Subcutaneous adipose tissue (tissue), 4 donors: ENCODE measurements around the gene PARVB. TPM values are rescaled to one million over a fixed set of nuclear protein-coding genes. Genes with fewer than 3 reads are reported as not detected.

Experiments
- total RNA-seq, 4 donors: library from RNA; depleted of rRNA; stranded (reverse); fragments of >200 nt; gene quantifications; one replicate each; pipeline ENCODE4 v1.1.0, GENCODE V29; 2016
- TF ChIP-seq, protein P1 (sequence below): fragments of 450-650 bp; IDR thresholded peaks from one replicate; pipeline ENCODE4 v1.5.1; 2016; ENCODE audit warnings: low read depth, mild to moderate bottlenecking, control low read depth, antibody characterized with exemption, moderate library complexity

Gene PARVB
- total RNA-seq, 4 donors from 2014 or later = 47.8 to 175 (median 52.8) TPM

GRCh38 chr22:44117746-44118145 lies 93.6 kb downstream of the PARVB start:
- TF ChIP-seq, protein P1, sequence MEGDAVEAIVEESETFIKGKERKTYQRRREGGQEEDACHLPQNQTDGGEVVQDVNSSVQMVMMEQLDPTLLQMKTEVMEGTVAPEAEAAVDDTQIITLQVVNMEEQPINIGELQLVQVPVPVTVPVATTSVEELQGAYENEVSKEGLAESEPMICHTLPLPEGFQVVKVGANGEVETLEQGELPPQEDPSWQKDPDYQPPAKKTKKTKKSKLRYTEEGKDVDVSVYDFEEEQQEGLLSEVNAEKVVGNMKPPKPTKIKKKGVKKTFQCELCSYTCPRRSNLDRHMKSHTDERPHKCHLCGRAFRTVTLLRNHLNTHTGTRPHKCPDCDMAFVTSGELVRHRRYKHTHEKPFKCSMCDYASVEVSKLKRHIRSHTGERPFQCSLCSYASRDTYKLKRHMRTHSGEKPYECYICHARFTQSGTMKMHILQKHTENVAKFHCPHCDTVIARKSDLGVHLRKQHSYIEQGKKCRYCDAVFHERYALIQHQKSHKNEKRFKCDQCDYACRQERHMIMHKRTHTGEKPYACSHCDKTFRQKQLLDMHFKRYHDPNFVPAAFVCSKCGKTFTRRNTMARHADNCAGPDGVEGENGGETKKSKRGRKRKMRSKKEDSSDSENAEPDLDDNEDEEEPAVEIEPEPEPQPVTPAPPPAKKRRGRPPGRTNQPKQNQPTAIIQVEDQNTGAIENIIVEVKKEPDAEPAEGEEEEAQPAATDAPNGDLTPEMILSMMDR = no peak

DNA sequence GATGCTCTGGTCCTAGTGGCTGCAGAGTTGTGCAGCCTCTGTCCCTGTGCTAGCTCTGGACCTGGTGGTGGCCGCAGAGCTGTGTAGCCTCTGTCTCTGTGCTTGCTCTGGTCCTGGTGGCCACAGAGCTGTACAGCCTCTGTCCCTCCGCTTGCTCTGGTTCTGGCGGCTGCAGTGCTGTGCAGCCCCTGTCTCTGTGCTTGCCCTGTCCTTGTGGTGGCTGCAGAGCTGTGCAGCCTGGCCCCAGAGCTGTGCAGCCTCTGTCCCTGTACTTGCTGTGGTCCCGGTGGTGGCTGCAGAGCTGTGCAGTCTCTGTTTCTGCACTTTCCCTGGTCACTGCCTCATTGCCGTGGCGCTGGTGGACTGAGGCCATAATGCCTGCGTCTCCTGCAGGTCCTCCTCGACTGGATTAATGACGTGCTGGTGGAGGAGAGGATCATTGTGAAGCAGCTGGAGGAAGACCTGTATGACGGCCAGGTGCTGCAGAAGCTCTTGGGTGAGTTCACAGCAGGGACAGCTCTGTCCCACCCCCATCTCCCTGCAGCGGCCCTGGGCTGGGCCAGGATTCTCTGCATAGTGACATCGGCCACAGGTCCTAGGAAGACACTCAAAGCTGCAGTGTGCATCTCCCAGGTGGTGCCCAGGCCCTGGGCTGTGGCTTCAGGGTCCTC lies 94.7 kb downstream of the PARVB start:
- TF ChIP-seq, protein P1 = no peak

DNA sequence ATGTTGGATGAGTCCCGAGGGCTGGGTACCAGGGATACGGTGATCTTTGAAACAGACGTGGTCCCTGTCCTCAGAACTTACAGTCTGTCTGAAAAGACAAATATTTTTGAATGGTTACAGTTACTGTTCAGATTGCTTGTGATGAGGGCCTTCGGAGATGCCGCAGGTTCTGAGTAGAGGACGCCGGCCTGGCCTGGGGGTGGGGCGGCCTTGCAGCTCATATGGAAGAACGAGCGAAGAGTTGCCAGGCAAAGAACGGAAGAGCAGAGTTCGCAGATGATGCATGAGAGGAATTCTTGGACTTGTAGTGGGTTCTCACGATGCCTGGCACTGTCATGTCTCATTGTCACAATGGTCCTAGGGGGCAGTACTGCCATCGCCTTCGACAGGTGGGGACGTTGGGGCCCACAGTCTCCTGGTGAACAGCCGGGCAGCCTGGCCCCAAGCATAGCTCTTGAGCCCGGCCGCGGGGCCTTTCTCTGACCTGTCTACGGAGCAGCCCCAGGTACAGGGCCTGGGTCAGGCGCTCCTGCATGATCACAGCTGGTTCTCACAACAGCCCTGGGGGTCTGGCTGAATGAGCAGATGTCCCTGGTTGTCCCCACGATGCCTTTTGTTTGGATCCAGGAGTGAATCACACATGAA lies 95.7 kb downstream of the PARVB start:
- TF ChIP-seq, protein P1 = no peak

- TF ChIP-seq, protein P1 = no peak
These were observed 96.2 kb downstream of the PARVB start for GRCh38 chr22:44120314-44120704.

DNA sequence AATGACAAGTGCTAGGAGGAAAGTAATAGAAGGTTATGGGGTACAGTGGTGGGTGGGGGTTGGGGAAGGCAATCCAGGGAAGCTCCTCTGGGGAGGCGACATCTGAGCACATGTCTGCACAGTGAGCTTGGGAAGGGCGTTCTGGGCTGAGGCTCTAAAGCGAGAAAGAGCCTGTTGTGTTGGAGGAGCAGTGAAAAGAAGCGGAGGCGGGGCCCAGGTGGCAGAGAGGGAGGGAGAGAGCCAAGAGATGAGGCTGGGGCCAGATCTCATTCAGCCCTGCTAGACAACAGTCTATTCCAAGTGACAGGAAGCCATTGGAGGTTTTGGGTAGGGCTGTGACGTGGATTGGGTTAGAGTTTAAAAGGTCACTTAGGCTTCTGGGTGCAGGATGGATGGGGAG lies 101.3 kb downstream of the PARVB start:
- TF ChIP-seq, protein P1 = no peak

GRCh38 chr22:44126807-44127206 lies 102.7 kb downstream of the PARVB start:
- TF ChIP-seq, protein P1 = no peak

GRCh38 chr22:44127356-44127755 lies 103.3 kb downstream of the PARVB start:
- TF ChIP-seq, protein P1 = no peak
